GM18861 (cell line): Measurements from ENCODE around the gene SLC37A1.

Source experiments
- ATAC-seq: cut with Tn5 transposase; IDR thresholded peaks from one replicate; pipeline ENCODE4 v1.9.1; 2021; ENCODE audit not compliant: unreplicated experiment

The SLC37A1 gene

GRCh38 chr21:42590431-42591131 is 76.9 kb downstream of the SLC37A1 start:
- no peak for ATAC-seq

GRCh38 chr21:42591170-42591869 is 77.7 kb downstream of the SLC37A1 start:
- ATAC-seq, result no peak

- ATAC-seq, result no peak
These were observed 78.6 kb downstream of the SLC37A1 start for GRCh38 chr21:42592156-42592820.

GRCh38 chr21:42593007-42593814 is 79.6 kb downstream of the SLC37A1 start:
- no peak for ATAC-seq

- ATAC-seq, result no peak
These were observed 81.1 kb downstream of the SLC37A1 start for GRCh38 chr21:42594616-42595282.

GRCh38 chr21:42595283-42596187 is 81.9 kb downstream of the SLC37A1 start:
- no peak for ATAC-seq

GRCh38 chr21:42596657-42597056 is 83.0 kb downstream of the SLC37A1 start:
- no peak for ATAC-seq

GRCh38 chr21:42597487-42598158 is 84.0 kb downstream of the SLC37A1 start:
- no peak for ATAC-seq

GRCh38 chr21:42598159-42598735 is 84.6 kb downstream of the SLC37A1 start:
- ATAC-seq, result no peak

GRCh38 chr21:42599486-42599885 is 85.8 kb downstream of the SLC37A1 start:
- no peak for ATAC-seq

GRCh38 chr21:42599962-42600361 is 86.3 kb downstream of the SLC37A1 start:
- ATAC-seq, result no peak

- no peak for ATAC-seq
These were observed 88.0 kb downstream of the SLC37A1 start for GRCh38 chr21:42601656-42602055.

- no peak for ATAC-seq
These were observed 93.5 kb downstream of the SLC37A1 start for GRCh38 chr21:42607102-42607501.

- ATAC-seq, result no peak
These were observed 94.0 kb downstream of the SLC37A1 start for GRCh38 chr21:42607525-42608102.

- ATAC-seq, result no peak
These were observed 94.8 kb downstream of the SLC37A1 start for GRCh38 chr21:42608446-42608845.

GRCh38 chr21:42609811-42610210 is 96.2 kb downstream of the SLC37A1 start:
- ATAC-seq, result no peak

- no peak for ATAC-seq
These were observed 98.2 kb downstream of the SLC37A1 start for GRCh38 chr21:42611852-42612251.

- ATAC-seq, result no peak
These were observed 98.7 kb downstream of the SLC37A1 start for GRCh38 chr21:42612390-42612789.
